H9 (cell line): ENCODE results near the gene LRRC8B. TPM values are rescaled to one million over a fixed set of nuclear protein-coding genes. Genes with fewer than 3 reads are reported as not detected.

Experiments
- DNase-seq: peaks from one replicate; pipeline ENCODE4 v3.0.0-alpha.2; 2017
- H2AFZ ChIP-seq: one replicate; pipeline ENCODE4 v1.6.1; 2013; ENCODE audit warnings: mild to moderate bottlenecking, low read length, control low read depth, moderate library complexity
- H2AK5ac ChIP-seq: 2 replicates; pipeline ENCODE4 v1.6.1; 2013; ENCODE audit warnings: low read length, control low read depth, mixed read lengths; ENCODE audit not compliant: insufficient read length
- H2BK120ac ChIP-seq: one replicate; pipeline ENCODE4 v1.6.1; 2013; ENCODE audit warnings: low read depth, mild to moderate bottlenecking, low read length, control low read depth, inconsistent platforms; ENCODE audit not compliant: poor library complexity, severe bottlenecking
- H2BK12ac ChIP-seq: 2 replicates; pipeline ENCODE4 v1.6.1; 2013; ENCODE audit warnings: low read length, control low read depth, mixed read lengths, low read depth; ENCODE audit not compliant: insufficient read length
- H2BK15ac ChIP-seq: 2 replicates; pipeline ENCODE4 v1.6.1; 2013; ENCODE audit warnings: low read depth, low read length, control low read depth
- H2BK20ac ChIP-seq: one replicate; pipeline ENCODE4 v1.6.1; 2013; ENCODE audit warnings: low read depth, mild to moderate bottlenecking, low read length, control low read depth, inconsistent platforms; ENCODE audit not compliant: poor library complexity, severe bottlenecking
- H2BK5ac ChIP-seq: 2 replicates; pipeline ENCODE4 v1.6.1; 2013; ENCODE audit warnings: low read length, control low read depth, mixed read lengths; ENCODE audit not compliant: insufficient read length
- H3K14ac ChIP-seq: 2 replicates; pipeline ENCODE4 v1.6.1; 2013; ENCODE audit warnings: low read length, control low read depth; ENCODE audit not compliant: insufficient read depth
- H3K18ac ChIP-seq: 2 replicates; pipeline ENCODE4 v1.6.1; 2013; ENCODE audit warnings: low read depth, mild to moderate bottlenecking, mixed read lengths, low read length, control low read depth; ENCODE audit not compliant: insufficient read length
- H3K23ac ChIP-seq: 2 replicates; pipeline ENCODE4 v1.6.1; 2013; ENCODE audit warnings: low read length, control low read depth, mixed read lengths, low read depth; ENCODE audit not compliant: insufficient read length
- H3K23me2 ChIP-seq: 2 replicates; pipeline ENCODE4 v1.6.1; 2013; ENCODE audit warnings: low read depth, mild to moderate bottlenecking, mixed read lengths, low read length, control low read depth; ENCODE audit not compliant: insufficient read length, poor library complexity, severe bottlenecking
- H3K27ac ChIP-seq: 2 replicates; pipeline ENCODE4 v1.5.1; 2013; ENCODE audit warnings: low read length, control low read depth, mixed read lengths, low read depth; ENCODE audit not compliant: insufficient read length
- H3K27me3 ChIP-seq: 2 replicates; pipeline ENCODE4 v1.6.1; 2013; ENCODE audit warnings: low read length, control low read depth, inconsistent platforms; ENCODE audit not compliant: insufficient read depth
- H3K4ac ChIP-seq: 2 replicates; pipeline ENCODE4 v1.6.1; 2013; ENCODE audit warnings: low read depth, mild to moderate bottlenecking, control low read depth, inconsistent platforms, low read length, moderate library complexity
- H3K4me1 ChIP-seq: 2 replicates; pipeline ENCODE4 v1.6.1; 2013; ENCODE audit warnings: low read length, control low read depth, inconsistent platforms; ENCODE audit not compliant: insufficient read depth
- H3K4me2 ChIP-seq: 2 replicates; pipeline ENCODE4 v1.6.1; 2013; ENCODE audit warnings: low read length, control low read depth, mixed read lengths; ENCODE audit not compliant: insufficient read length, insufficient read depth
- H3K56ac ChIP-seq: 2 replicates; pipeline ENCODE4 v1.6.1; 2013; ENCODE audit warnings: low read depth, mild to moderate bottlenecking, mixed read lengths, low read length, control low read depth; ENCODE audit not compliant: insufficient read length
- H3K79me1 ChIP-seq: 2 replicates; pipeline ENCODE4 v1.6.1; 2013; ENCODE audit warnings: low read depth, mild to moderate bottlenecking, moderate library complexity, low read length, control low read depth, inconsistent platforms; ENCODE audit not compliant: insufficient read depth, poor library complexity, severe bottlenecking
- H3K79me2 ChIP-seq: 2 replicates; pipeline ENCODE4 v1.6.1; 2013; ENCODE audit warnings: low read length, control low read depth, inconsistent platforms; ENCODE audit not compliant: insufficient read depth
- H3K9ac ChIP-seq: 2 replicates; pipeline ENCODE4 v1.6.1; 2013; ENCODE audit warnings: low read length, control low read depth, mixed read lengths; ENCODE audit not compliant: insufficient read length; ENCODE audit errors: extremely low read depth
- H3K9me3 ChIP-seq: one replicate; pipeline ENCODE4 v1.6.1; 2013; ENCODE audit warnings: low read depth, low read length, inconsistent platforms; ENCODE audit not compliant: control insufficient read depth
- H3T11ph ChIP-seq: one replicate; pipeline ENCODE4 v1.6.1; 2013; ENCODE audit warnings: mild to moderate bottlenecking, low read length, control low read depth, inconsistent platforms
- H4K20me1 ChIP-seq: one replicate; pipeline ENCODE4 v1.6.1; 2013; ENCODE audit not compliant: control insufficient read depth, insufficient read length, insufficient read depth
- H4K5ac ChIP-seq: 2 replicates; pipeline ENCODE4 v1.6.1; 2013; ENCODE audit warnings: low read depth, mild to moderate bottlenecking, mixed read lengths, low read length, control low read depth; ENCODE audit not compliant: insufficient read length
- H4K8ac ChIP-seq: replicated peaks from 2 replicates; pipeline ENCODE4 v1.6.1; 2013; ENCODE audit warnings: low read length, control low read depth, mixed read lengths, low read depth; ENCODE audit not compliant: insufficient read length
- H4K91ac ChIP-seq: 2 replicates; pipeline ENCODE4 v1.6.1; 2013; ENCODE audit warnings: low read depth, mild to moderate bottlenecking, moderate library complexity, mixed read lengths, low read length, control low read depth; ENCODE audit not compliant: insufficient read length
- H3K27ac Mint-ChIP-seq, 3 experiments: 2 replicates in 2 of 3; 3 replicates in 1 of 3; pipeline ENCODE4 v1.8.0; 2020 to 2021; ENCODE audit warnings: mixed read lengths in 3 of 3, mild to moderate bottlenecking in 1 of 3, moderate library complexity in 1 of 3
- H3K27me3 Mint-ChIP-seq: 2 replicates; pipeline ENCODE4 v1.8.0; 2021; ENCODE audit warnings: low read depth, mild to moderate bottlenecking, moderate library complexity, mixed read lengths
- H3K36me3 Mint-ChIP-seq, 3 experiments: 2 replicates in 2 of 3; 3 replicates in 1 of 3; pipeline ENCODE4 v1.8.0; 2020 to 2021; ENCODE audit warnings: low read depth in 3 of 3, mixed read lengths in 3 of 3; ENCODE audit not compliant: insufficient read depth in 1 of 3
- H3K4me1 Mint-ChIP-seq, 2 experiments: 2 replicates each; pipeline ENCODE4 v1.8.0; 2020; ENCODE audit warnings: mixed read lengths in 2 of 2
- H3K4me3 Mint-ChIP-seq, 2 experiments: 2 replicates in 1 of 2; 3 replicates in 1 of 2; pipeline ENCODE4 v1.8.0; 2020 to 2021; ENCODE audit warnings: mild to moderate bottlenecking in 2 of 2, mixed read lengths in 2 of 2, moderate library complexity in 1 of 2
- H3K9me3 Mint-ChIP-seq, 2 experiments: 2 replicates in 1 of 2; 3 replicates in 1 of 2; pipeline ENCODE4 v1.8.0; 2020; ENCODE audit warnings: mild to moderate bottlenecking in 2 of 2, mixed read lengths in 2 of 2, moderate library complexity in 1 of 2
- CTCF ChIP-seq: fragments of 200-600 bp; sonication (generic); conservative IDR thresholded peaks from 3 replicates; pipeline ENCODE4 v1.8.0; 2021; ENCODE audit warnings: antibody characterized with exemption, mild to moderate bottlenecking
- WGBS: extraction: QIAGEN DNeasy Blood & Tissue Kit; methylation state at CpG from one replicate; pipeline ENCODE4 v1.1.7; 2013; ENCODE audit warnings: missing lambda C conversion rate, low lambda C conversion rate, mixed read lengths; ENCODE audit not compliant: insufficient read length; ENCODE audit errors: extremely low coverage; 5-methylcytosine and 5-hydroxymethylcytosine counted together
- total RNA-seq: library from RNA; stranded (reverse); gene quantifications from 2 replicates; pipeline ENCODE4 v1.2.1, GENCODE V29; 2021

The LRRC8B gene
- total RNA-seq, 1 experiment from 2014 or later: 33.2 TPM

GRCh38 chr1:89598450-89599331, 74.1 kb downstream of the LRRC8B start:
- Mint-ChIP-seq H3K4me1 (peaks cover 47 to 60% of the 10 kb centered on the region in 2 experiments), H3K4me3 (peak overlapping the region; percentile 36 to 38; a peak in 4 of 5 replicates), H3K27me3 (no peaks in the 10 kb centered on the region), H3K9me3 (no peaks in the 10 kb centered on the region; a peak in 1 of 5 replicates), H3K36me3 (peaks cover 0 to 2% (median under 1%) of the 10 kb centered on the region in 3 experiments; a peak in 4 of 7 replicates), H3K27ac (peak overlapping the region; percentile 56 to 96 (median 90))
- no peaks in the 10 kb centered on the region for H3K79me2 ChIP-seq
- no peak overlapping the region for H3K14ac ChIP-seq
- no peak overlapping the region for H3T11ph ChIP-seq
- H2BK15ac ChIP-seq: no peak overlapping the region
- no peak for DNase-seq
- no peak overlapping the region for H3K4ac ChIP-seq
- H3K4me1 ChIP-seq: peaks cover 11% of the 10 kb centered on the region; the same call in 1 of the 2 replicates
- no peak overlapping the region for H2AK5ac ChIP-seq
- no peak overlapping the region for H3K23ac ChIP-seq
- no peaks in the 10 kb centered on the region for H3K23me2 ChIP-seq
- H3K18ac ChIP-seq: no peak overlapping the region
- no peak overlapping the region for H2AFZ ChIP-seq
- no peaks in the 10 kb centered on the region for H4K20me1 ChIP-seq
- H3K27me3 ChIP-seq: no peaks in the 10 kb centered on the region
- H3K9ac ChIP-seq: no peak overlapping the region
- H4K8ac ChIP-seq: no peak overlapping the region
- H3K79me1 ChIP-seq: no peaks in the 10 kb centered on the region
- H4K91ac ChIP-seq: no peak overlapping the region
- H3K9me3 ChIP-seq: no peaks in the 10 kb centered on the region
- H2BK120ac ChIP-seq: no peak overlapping the region
- H2BK20ac ChIP-seq: no peak overlapping the region
- peak; percentile 74 for TF ChIP-seq CTCF
- H2BK5ac ChIP-seq: no peak overlapping the region
- H4K5ac ChIP-seq: no peak overlapping the region
- H3K4me2 ChIP-seq: peak overlapping the region; percentile 50
- H3K27ac ChIP-seq: peak overlapping the region; percentile 12
- no peak overlapping the region for H2BK12ac ChIP-seq
- WGBS: no CpG with 5 or more reads among the region's 5 CpGs
- H3K56ac ChIP-seq: no peak overlapping the region
